Suppressor macrophage treated with lipopolysaccharide for 4 hours (primary cell): Measurements from ENCODE around the gene APBA2.
"Not testable (repeated sequence)": the region's sequence is repeated elsewhere in the genome, so short reads cannot be mapped to it uniquely, and the experiment has no call there.

ENCODE experiments used
- DNase-seq: peaks from one replicate; pipeline ENCODE4 v3.0.0-alpha.2; 2020

The APBA2 gene

GRCh38 chr15:28879551-28879950 lies 6.2 kb upstream of the APBA2 start:
- no peak for DNase-seq

DNA sequence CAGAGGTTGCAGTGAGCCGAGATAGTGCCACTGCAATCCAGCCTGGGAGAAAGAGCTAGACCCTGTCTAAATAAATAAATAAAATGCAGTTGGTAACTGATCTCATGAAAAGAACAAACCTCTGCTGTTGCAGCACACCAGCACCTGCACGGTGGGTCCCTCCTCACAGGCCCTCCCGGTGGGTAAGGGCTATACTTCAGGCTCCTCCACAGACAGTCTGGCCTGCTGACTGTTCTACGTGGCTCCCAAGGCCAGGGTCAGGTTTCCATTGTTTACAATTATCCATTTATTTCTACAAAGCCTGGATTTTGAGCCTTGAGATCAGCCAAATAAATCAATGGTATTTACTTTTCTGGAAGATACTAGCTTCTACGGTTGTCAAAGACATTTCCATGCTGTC lies 5.1 kb upstream of the APBA2 start:
- no peak for DNase-seq

GRCh38 chr15:28881170-28881569 lies 4.6 kb upstream of the APBA2 start:
- no peak for DNase-seq

DNA sequence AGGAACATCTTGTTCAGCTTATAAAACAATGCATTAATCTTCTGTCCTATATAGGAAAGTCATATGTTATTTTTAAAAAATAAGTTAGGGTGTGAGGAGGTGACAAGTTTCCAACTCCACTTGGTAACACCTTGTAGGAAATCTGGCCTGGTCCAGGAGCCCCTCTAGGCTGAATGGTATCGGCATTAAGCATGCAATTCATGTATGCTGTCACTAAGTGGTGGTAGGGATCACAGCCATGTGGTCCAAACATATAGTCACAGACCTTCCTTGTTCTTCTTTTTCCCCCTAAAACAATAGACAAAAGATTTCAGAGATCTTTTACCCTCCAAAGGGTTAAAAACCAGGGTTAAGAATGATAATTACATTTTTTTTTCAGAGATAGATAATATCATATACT lies 4.2 kb upstream of the APBA2 start:
- DNase-seq: no peak

- no peak for DNase-seq
Observed at GRCh38 chr15:28884151-28884940, 1.4 kb upstream of the APBA2 start.

- DNase-seq: no peak
Observed at GRCh38 chr15:28885128-28885629, 595 bp upstream of the APBA2 start.

- DNase-seq: no peak
Observed at GRCh38 chr15:28886431-28887338, 911 bp downstream of the APBA2 start.

DNA sequence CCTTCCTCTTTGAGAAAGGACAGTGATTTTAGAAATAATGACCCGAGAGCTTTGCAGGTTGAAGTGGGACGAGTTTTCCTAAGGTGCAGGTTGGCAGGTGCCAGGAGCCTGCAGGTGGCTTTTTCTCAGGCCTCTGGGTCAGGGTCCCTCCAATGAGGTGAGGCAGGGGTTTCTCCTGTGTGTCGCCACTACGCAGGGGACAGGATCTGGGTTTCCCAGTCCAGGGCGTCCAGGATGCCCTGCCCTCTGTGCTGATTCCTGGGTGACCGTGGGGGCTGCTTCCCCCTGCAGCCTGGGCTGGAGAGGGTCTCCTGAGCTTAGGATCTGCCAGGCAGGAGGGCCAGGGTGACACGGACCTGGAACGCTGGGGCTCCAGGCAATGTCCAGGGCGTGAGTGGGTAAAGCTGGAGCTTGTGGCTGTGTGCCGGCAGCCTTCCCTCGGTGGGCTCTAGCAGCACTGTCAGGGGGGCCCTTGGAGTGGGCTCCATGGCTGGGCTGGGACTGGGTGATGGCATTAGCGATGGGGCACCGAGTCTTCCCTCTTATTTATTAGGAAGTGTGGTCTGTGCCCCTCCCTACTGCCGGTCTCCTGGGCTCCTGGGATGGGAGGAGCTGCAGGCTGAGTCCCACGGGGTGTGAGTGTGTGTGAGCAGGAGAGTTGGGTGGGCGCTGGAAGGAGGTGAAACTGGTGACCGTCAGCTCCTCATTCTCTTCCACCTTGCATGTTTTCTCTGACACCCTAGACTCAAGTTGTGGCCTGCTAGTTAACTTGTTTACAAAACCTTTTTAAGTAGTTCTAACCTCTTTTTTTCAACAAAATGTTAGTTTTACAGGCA lies 1.8 kb downstream of the APBA2 start:
- DNase-seq: no peak

- DNase-seq: no peak
Observed at GRCh38 chr15:28888302-28888894, 2.6 kb downstream of the APBA2 start.

GRCh38 chr15:28888900-28889299 lies 3.1 kb downstream of the APBA2 start:
- DNase-seq: no peak

- DNase-seq: no peak
Observed at GRCh38 chr15:28889346-28889745, 3.6 kb downstream of the APBA2 start.

DNA sequence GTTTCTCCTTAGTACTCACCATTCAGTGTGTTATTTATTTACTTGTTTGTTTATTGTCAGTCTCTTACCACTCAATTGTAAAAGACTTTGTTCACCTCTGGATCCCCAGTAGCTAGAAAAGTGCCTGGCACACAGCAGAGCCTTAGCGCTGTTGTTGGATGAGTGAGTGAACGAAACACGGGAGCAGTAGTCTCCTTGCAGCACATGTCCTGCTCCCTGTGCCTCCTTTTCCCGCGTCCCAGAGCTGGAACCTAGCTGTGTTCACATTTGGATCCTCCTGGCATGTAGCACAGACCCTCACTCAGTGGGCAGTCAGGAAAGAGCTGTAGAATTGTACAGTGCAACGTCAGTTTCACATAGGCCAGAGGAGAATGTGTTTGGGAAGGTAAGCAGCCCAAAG lies 4.1 kb downstream of the APBA2 start:
- DNase-seq: not testable (repeated sequence)

DNA sequence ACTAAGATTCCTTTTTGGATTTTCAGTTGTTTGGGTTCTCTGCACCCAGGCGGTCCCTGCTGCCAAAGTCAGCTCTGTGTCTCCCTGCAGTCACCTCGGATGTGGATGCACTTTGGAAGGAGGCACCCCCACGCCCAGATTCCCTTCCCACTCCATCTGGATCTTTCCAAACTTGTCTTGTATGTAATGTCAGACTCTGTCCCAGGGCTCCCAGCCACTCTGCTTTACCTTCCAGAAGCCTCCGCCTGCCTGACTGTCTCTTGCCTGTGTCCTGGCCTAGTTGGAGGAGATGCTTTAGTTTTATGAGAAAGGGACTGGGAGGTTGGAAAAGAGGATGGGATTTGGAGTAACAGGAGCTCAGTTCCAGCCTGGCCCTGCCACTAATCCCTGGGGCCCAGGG lies 4.5 kb downstream of the APBA2 start:
- not testable (repeated sequence) for DNase-seq

GRCh38 chr15:28890711-28891495 lies 5.1 kb downstream of the APBA2 start:
- DNase-seq: no peak

DNA sequence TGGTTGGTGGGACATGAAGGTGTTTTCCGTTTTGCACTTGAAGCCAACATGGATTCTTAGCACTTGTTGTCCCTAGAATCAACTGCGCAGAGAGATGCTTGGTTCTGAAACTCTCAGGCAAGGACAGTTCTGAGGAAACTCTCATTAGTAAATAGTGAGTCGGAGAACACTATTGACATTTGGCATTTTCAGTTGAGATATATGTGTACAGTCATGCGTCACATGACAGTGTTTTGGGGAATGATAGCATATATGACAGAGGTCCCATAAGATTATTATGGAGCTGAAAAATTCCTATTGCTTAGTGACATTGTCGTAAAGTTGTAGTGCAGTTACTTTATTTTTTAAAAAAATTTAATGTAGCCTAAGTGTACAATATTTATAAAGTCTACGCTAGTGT lies 5.8 kb downstream of the APBA2 start:
- no peak for DNase-seq

GRCh38 chr15:28892789-28893610 lies 7.2 kb downstream of the APBA2 start:
- no peak for DNase-seq

- DNase-seq: no peak
Observed at GRCh38 chr15:28894631-28895030, 8.9 kb downstream of the APBA2 start.

GRCh38 chr15:28895146-28895545 lies 9.4 kb downstream of the APBA2 start:
- no peak for DNase-seq

GRCh38 chr15:28895566-28895965 lies 9.8 kb downstream of the APBA2 start:
- DNase-seq: no peak

DNA sequence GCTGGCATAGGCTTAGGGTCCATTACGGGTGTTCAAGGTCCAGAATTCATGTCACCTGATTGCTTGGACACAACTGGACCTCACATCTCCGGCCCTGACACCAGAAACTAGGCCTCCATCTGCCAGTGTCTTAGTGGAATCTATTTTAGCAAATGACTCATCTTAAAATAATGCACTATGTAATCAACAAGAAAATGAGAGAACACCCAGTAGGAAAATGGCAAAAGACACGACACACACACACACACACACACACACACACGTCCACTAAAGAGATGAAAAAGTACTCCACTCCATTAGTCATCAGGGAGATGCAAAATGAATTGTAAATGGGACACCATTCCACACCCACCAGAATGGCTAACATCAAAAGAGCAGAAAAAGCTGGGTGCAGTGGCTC lies 11.2 kb downstream of the APBA2 start:
- no peak for DNase-seq
